Measurements from ENCODE around the gene QSOX2.

GRCh38 chr9:136279471-136279870 is 33.9 kb upstream of the QSOX2 start:
- TF ChIP-seq CTCF (conservative IDR thresholded peaks at IDR 0.05; ENCODE audit: low read depth, low read length) (no peak), EZH2 (IDR thresholded peaks at IDR 0.05; ENCODE audit: low read length, unreplicated experiment) (no peak), EZH2phosphoT487 (IDR thresholded peaks at IDR 0.05; ENCODE audit: borderline replicate concordance, low read length) (no peak)

All from PC-3 (cell line).